Measurements from ENCODE around the gene RBPMS2.
"Not testable (repeated sequence)": the region's sequence is repeated elsewhere in the genome, so short reads cannot be mapped to it uniquely, and the experiment has no call there.

DNA sequence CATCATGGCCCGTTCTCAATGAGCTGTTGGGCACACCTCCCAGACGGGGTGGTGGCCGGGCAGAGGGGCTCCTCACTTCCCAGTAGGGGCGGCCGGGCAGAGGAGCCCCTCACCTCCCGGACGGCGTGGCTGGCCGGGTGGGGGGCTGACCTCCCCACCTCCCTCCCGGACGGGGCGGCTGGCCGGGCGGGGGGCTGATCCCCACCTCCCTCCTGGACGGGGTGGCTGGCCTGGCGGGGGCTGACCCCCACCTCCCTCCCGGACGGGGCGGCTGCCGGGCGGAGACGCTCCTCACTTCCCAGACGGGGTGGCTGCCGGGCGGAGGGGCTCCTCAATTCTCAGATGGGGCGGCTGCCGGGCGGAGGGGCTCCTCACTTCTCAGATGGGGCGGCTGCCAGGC is 23.5 kb upstream of the RBPMS2 start:
- TF ChIP-seq, protein P1, sequence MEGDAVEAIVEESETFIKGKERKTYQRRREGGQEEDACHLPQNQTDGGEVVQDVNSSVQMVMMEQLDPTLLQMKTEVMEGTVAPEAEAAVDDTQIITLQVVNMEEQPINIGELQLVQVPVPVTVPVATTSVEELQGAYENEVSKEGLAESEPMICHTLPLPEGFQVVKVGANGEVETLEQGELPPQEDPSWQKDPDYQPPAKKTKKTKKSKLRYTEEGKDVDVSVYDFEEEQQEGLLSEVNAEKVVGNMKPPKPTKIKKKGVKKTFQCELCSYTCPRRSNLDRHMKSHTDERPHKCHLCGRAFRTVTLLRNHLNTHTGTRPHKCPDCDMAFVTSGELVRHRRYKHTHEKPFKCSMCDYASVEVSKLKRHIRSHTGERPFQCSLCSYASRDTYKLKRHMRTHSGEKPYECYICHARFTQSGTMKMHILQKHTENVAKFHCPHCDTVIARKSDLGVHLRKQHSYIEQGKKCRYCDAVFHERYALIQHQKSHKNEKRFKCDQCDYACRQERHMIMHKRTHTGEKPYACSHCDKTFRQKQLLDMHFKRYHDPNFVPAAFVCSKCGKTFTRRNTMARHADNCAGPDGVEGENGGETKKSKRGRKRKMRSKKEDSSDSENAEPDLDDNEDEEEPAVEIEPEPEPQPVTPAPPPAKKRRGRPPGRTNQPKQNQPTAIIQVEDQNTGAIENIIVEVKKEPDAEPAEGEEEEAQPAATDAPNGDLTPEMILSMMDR (IDR thresholded peaks at IDR 0.05) = not testable (repeated sequence)
- TF ChIP-seq EZH2 (IDR thresholded peaks at IDR 0.05; ENCODE audit: borderline replicate concordance, insufficient read depth, low read depth, low read length, poor library complexity, severe bottlenecking) = not testable (repeated sequence)

All from B cell (primary cell).